Keratinocyte (primary cell): ENCODE results near the gene C5. TPM values are rescaled to one million over a fixed set of nuclear protein-coding genes. Genes with fewer than 3 reads are reported as not detected.

Source experiments
- DNase-seq: peaks from one replicate; pipeline ENCODE4 v3.0.0-alpha.2; 2011; ENCODE audit warnings: low read depth, missing footprints, low spot score
- FAIRE-seq: peaks from 2 replicates; lab custom pipeline; 2011; peaks lifted over from hg19 to GRCh38; lab: Jason Lieb, UNC
- H2AFZ ChIP-seq: 2 replicates; pipeline ENCODE4 v1.6.0; 2012; ENCODE audit warnings: low read length, control low read depth, inconsistent platforms; ENCODE audit not compliant: control insufficient read depth
- H3K27ac ChIP-seq: 2 replicates; pipeline ENCODE4 v1.5.1; 2011; ENCODE audit warnings: low read length; ENCODE audit not compliant: control insufficient read depth, insufficient read depth
- H3K27me3 ChIP-seq: 3 replicates; pipeline ENCODE4 v1.6.0; 2011; ENCODE audit warnings: low read length; ENCODE audit not compliant: control insufficient read depth, insufficient read depth; ENCODE audit errors: extremely low read depth
- H3K36me3 ChIP-seq, 2 experiments: 2 replicates in 1 of 2; 3 replicates in 1 of 2; pipeline ENCODE4 v1.5.1; 2011; ENCODE audit warnings: low read length in 2 of 2, mild to moderate bottlenecking in 1 of 2; ENCODE audit not compliant: control insufficient read depth in 2 of 2, insufficient read depth in 2 of 2; ENCODE audit errors: extremely low read depth in 1 of 2
- H3K4me1 ChIP-seq: 3 replicates; pipeline ENCODE4 v1.5.1; 2011; ENCODE audit warnings: low read length; ENCODE audit not compliant: control insufficient read depth, insufficient read depth; ENCODE audit errors: extremely low read depth
- H3K4me2 ChIP-seq: 3 replicates; pipeline ENCODE4 v1.6.0; 2011; ENCODE audit warnings: low read depth, low read length; ENCODE audit not compliant: control insufficient read depth, insufficient read depth; ENCODE audit errors: extremely low read depth
- H3K4me3 ChIP-seq, 3 experiments: fragments of 200-600 bp in 1 of 3; sonication (generic) in 1 of 3; 2 replicates in 2 of 3; 3 replicates in 1 of 3; pipeline ENCODE4 v1.5.1; 2011 to 2016; ENCODE audit warnings: low read length in 3 of 3, mild to moderate bottlenecking in 3 of 3, control low read depth in 2 of 3, inconsistent platforms in 1 of 3, low read depth in 1 of 3, mixed read lengths in 1 of 3, mixed run types in 1 of 3, moderate library complexity in 1 of 3; ENCODE audit not compliant: control insufficient read depth in 2 of 3, insufficient read depth in 2 of 3; ENCODE audit errors: extremely low read depth in 1 of 3
- H3K79me2 ChIP-seq: 2 replicates; pipeline ENCODE4 v1.6.0; 2012; ENCODE audit warnings: low read length; ENCODE audit not compliant: control insufficient read depth, insufficient read depth
- H3K9ac ChIP-seq: 3 replicates; pipeline ENCODE4 v1.6.0; 2011; ENCODE audit warnings: low read length; ENCODE audit not compliant: control insufficient read depth, insufficient read depth; ENCODE audit errors: extremely low read depth
- H3K9me1 ChIP-seq: 3 replicates; pipeline ENCODE4 v1.6.0; 2011; ENCODE audit warnings: low read length; ENCODE audit not compliant: control insufficient read depth, insufficient read depth; ENCODE audit errors: extremely low read depth
- H3K9me3 ChIP-seq: 2 replicates; pipeline ENCODE4 v1.5.1; 2012; ENCODE audit warnings: low read depth, low read length; ENCODE audit not compliant: control insufficient read depth
- H4K20me1 ChIP-seq: 3 replicates; pipeline ENCODE4 v1.6.0; 2011; ENCODE audit warnings: low read length; ENCODE audit not compliant: control insufficient read depth, insufficient read depth; ENCODE audit errors: extremely low read depth
- EZH2 ChIP-seq: IDR thresholded peaks from one replicate; pipeline ENCODE4 v1.6.1; 2012; ENCODE audit warnings: inconsistent platforms, mild to moderate bottlenecking, low read length, moderate library complexity
- dilution Hi-C: fragments of 300-500 bp; cut with MboI; formaldehyde crosslinking; loops from one replicate; pipeline ENCODE4 v1.7.0; 2020; ENCODE audit warnings: low sequenced_read_pairs; ENCODE audit not compliant: extremely low pct_ligation_motif_present
- polyA plus RNA-seq, 5 experiments: library from polyadenylated mRNA; depleted of rRNA in 3 of 5; stranded (reverse) in 3 of 5; stranded (forward) in 1 of 5; unstranded in 1 of 5; fragments of >200 nt; gene quantifications; 1 replicate in 1 of 5; 2 replicates in 3 of 5; 3 replicates in 1 of 5; pipeline versions ENCODE4 v1.2.1 to v1.2.3, GENCODE V29; 2011 to 2012; ENCODE audit warnings: missing spikeins in 2 of 5, low read depth in 1 of 5, low replicate concordance in 1 of 5
- TF ChIP-seq, protein P1 (sequence below), 3 experiments: IDR thresholded peaks in 1 of 3; conservative IDR thresholded peaks in 1 of 3; optimal IDR thresholded peaks in 1 of 3; 2 replicates in 2 of 3; 3 replicates in 1 of 3; pipeline versions ENCODE3 to v1.5.1; 2011; ENCODE audit warnings: low read length in 3 of 3, mild to moderate bottlenecking in 3 of 3, moderate library complexity in 2 of 3, control low read depth in 1 of 3, inconsistent platforms in 1 of 3; ENCODE audit not compliant: insufficient read depth in 2 of 3; ENCODE audit errors: extremely low read depth in 1 of 3

C5 gene
- polyA plus RNA-seq, 1 donor (not counting 4 experiments of a cell fraction or from before 2014, with no cell fraction given) = 0.76 TPM

DNA sequence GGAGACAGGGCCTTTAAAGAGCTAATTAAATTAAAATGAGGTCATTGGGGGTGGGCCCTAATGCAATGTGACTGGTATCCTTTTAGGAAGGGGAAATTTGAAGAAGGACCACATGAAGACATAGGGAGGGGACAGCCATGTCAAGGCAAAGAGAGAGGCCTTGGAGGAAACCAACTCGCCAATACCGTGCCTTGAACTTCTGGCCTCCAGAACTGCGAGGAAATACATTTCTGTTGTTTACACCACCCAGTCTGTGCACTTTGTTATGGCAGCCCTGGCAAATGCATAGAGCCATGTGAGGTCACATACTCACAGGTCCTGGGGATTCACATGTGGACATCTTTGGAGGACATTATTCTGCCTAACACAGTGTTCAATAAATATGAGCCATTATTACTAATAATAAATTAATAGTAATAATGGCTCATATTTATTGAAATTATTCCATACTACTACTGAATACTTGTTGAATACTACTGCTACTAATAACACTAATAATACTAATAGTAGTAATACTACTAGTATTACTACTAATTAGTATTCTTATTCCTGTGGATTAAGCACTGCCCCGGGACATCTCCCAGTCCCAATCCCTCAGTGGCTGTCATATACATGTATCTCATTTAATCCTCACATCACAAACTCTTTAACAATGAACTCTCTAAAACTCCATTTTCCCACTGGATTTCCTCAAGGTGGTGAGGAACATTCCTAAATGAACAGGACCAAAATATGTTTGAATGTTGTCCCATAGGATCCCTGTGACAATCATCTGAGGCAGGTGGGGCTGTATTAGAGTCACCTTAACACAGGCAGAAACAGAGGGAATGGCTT is 131.9 kb downstream of the C5 start:
- no peaks in the 10 kb centered on the region for H3K36me3 ChIP-seq
- no peaks in the 10 kb centered on the region for H3K79me2 ChIP-seq
- H3K9me1 ChIP-seq = no peaks in the 10 kb centered on the region
- H2AFZ ChIP-seq = no peak overlapping the region
- H3K4me2 ChIP-seq = no peak overlapping the region
- no peaks in the 10 kb centered on the region for H3K4me1 ChIP-seq
- no peak overlapping the region for H3K27ac ChIP-seq
- H4K20me1 ChIP-seq = no peaks in the 10 kb centered on the region
- no peak overlapping the region for H3K9ac ChIP-seq
- FAIRE-seq (no peak), DNase-seq (no peak)
- dilution Hi-C loops = no loop called here
- TF ChIP-seq EZH2 = no peak
- TF ChIP-seq, protein P1, sequence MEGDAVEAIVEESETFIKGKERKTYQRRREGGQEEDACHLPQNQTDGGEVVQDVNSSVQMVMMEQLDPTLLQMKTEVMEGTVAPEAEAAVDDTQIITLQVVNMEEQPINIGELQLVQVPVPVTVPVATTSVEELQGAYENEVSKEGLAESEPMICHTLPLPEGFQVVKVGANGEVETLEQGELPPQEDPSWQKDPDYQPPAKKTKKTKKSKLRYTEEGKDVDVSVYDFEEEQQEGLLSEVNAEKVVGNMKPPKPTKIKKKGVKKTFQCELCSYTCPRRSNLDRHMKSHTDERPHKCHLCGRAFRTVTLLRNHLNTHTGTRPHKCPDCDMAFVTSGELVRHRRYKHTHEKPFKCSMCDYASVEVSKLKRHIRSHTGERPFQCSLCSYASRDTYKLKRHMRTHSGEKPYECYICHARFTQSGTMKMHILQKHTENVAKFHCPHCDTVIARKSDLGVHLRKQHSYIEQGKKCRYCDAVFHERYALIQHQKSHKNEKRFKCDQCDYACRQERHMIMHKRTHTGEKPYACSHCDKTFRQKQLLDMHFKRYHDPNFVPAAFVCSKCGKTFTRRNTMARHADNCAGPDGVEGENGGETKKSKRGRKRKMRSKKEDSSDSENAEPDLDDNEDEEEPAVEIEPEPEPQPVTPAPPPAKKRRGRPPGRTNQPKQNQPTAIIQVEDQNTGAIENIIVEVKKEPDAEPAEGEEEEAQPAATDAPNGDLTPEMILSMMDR (optimal IDR thresholded peaks at IDR 0.05 in 1 of 3, IDR thresholded peaks at IDR 0.05 in 1 of 3, conservative IDR thresholded peaks at IDR 0.05 in 1 of 3; ENCODE audit: extremely low read depth in 1 of 3, insufficient read depth in 2 of 3, low read length in 3 of 3) = no peak
- no peak overlapping the region for H3K4me3 ChIP-seq
- no peaks in the 10 kb centered on the region for H3K27me3 ChIP-seq
- H3K9me3 ChIP-seq = no peaks in the 10 kb centered on the region

- TF ChIP-seq, protein P1 (optimal IDR thresholded peaks at IDR 0.05 in 1 of 3, IDR thresholded peaks at IDR 0.05 in 1 of 3, conservative IDR thresholded peaks at IDR 0.05 in 1 of 3; ENCODE audit: extremely low read depth in 1 of 3, insufficient read depth in 2 of 3, low read length in 3 of 3) = no peak
- TF ChIP-seq EZH2 = no peak
- no peak overlapping the region for H3K9ac ChIP-seq
- no peak overlapping the region for H2AFZ ChIP-seq
- no peaks in the 10 kb centered on the region for H4K20me1 ChIP-seq
- no peaks in the 10 kb centered on the region for H3K27me3 ChIP-seq
- H3K4me1 ChIP-seq = no peaks in the 10 kb centered on the region
- DNase-seq (no peak), FAIRE-seq (no peak)
- no peaks in the 10 kb centered on the region for H3K9me3 ChIP-seq
- H3K79me2 ChIP-seq = no peaks in the 10 kb centered on the region
- dilution Hi-C loops = no loop called here
- no peak overlapping the region for H3K4me2 ChIP-seq
- no peak overlapping the region for H3K4me3 ChIP-seq
- no peaks in the 10 kb centered on the region for H3K36me3 ChIP-seq
- H3K9me1 ChIP-seq = no peaks in the 10 kb centered on the region
- no peak overlapping the region for H3K27ac ChIP-seq
Observed at GRCh38 chr9:120916991-120917880, 132.8 kb downstream of the C5 start.
